Liver (tissue), 3 donors: ENCODE measurements around the gene CHRNE.

ENCODE experiments used
- CTCF ChIP-seq: fragments of 150-350 bp; IDR thresholded peaks from 2 replicates; pipeline ENCODE4 v1.5.1; 2017; ENCODE audit warnings: improper control_type of control experiment, low read depth, low read length; ENCODE audit not compliant: missing input control
- FOXA1 ChIP-seq: IDR thresholded peaks from 2 replicates; pipeline ENCODE4 v1.6.1; 2016; ENCODE audit warnings: antibody characterized with exemption
- RAD21 ChIP-seq, 2 donors: IDR thresholded peaks; 2 replicates each; pipeline ENCODE4 v1.6.1; 2016; ENCODE audit warnings: antibody characterized with exemption in 2 of 2, mild to moderate bottlenecking in 2 of 2
- REST ChIP-seq: IDR thresholded peaks from 2 replicates; pipeline ENCODE4 v1.6.1; 2016; ENCODE audit warnings: antibody characterized with exemption, mild to moderate bottlenecking
- donor health status: healthy.
- donor health status: healthy.

- TF ChIP-seq FOXA1 (no peak), REST (no peak), RAD21 (IDR thresholded peaks at IDR 0.05) (no peak), CTCF (no peak)
Observed at GRCh38 chr17:4852567-4853207, 50.2 kb downstream of the CHRNE start.
